HG03565 (cell line): ENCODE measurements around the gene EYA2.

Experiments used
- ATAC-seq: cut with Tn5 transposase; IDR thresholded peaks from one replicate; pipeline ENCODE4 v1.9.1; 2021; ENCODE audit warnings: mild to moderate bottlenecking, moderate library complexity; ENCODE audit not compliant: unreplicated experiment

Gene EYA2

DNA sequence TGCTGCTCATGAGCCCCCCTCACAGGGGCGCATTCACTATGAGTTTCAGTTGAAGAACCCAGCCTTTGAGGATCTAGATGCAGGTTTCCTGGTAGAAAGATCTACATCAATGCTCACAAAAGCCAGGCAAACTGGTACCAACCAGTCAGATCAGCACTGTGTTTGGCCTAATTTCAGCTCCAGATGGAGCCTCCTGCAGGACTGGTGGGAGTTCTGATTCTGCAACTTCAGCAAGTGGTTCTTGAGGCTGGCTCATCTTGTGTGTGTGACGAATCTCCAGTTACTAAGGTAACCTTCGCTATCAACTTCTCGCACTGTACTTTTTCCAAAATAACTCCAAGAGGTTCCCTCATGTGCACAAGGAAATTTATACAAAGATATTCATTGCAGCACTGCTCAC lies 343.1 kb downstream of the EYA2 start:
- ATAC-seq, result no peak
